GM12878 (cell line): ENCODE measurements around the gene CD68. TPM values are rescaled to one million over a fixed set of nuclear protein-coding genes. Genes with fewer than 3 reads are reported as not detected.

ENCODE experiments used
- ATAC-seq: fragments of 200-7000 bp; cut with Tn5 transposase; 3 replicates; pipeline ENCODE4 v1.9.1; 2020; ENCODE audit warnings: mild to moderate bottlenecking, moderate library complexity
- BruUV-seq: library from RNA; stranded (reverse); fragments of 400-500 nt; replicated peaks from 2 replicates; lab custom pipeline; 2021; lab: Mats Ljungman, UMichigan
- CTCF ChIA-PET: fragments of 300-600 bp; sonication (Branson Sonifier 250); formaldehyde crosslinking; extraction: SDS; loops from one replicate; lab custom pipeline; 2021; ENCODE audit warnings: inconsistent platforms; lab: Yijun Ruan, JAX
- POLR2A ChIA-PET: fragments of 350-600 bp; formaldehyde crosslinking; extraction: SDS; loops from one replicate; lab custom pipeline; 2021; ENCODE audit warnings: inconsistent platforms; lab: Charles Lee
- RAD21 ChIA-PET: fragments of 300-600 bp; sonication (Branson Sonifier 250); formaldehyde crosslinking; loops from one replicate; lab custom pipeline; 2023; ENCODE audit warnings: antibody characterized with exemption; ENCODE audit not compliant: unreplicated experiment; lab: Charles Lee
- SMC1A ChIA-PET: fragments of 300-600 bp; sonication (Branson Sonifier 250); formaldehyde crosslinking; loops from one replicate; lab custom pipeline; 2023; ENCODE audit not compliant: unreplicated experiment, uncharacterized antibody; lab: Charles Lee
- DNase-seq: peaks from one replicate; pipeline ENCODE4 v3.0.0-alpha.2; 2011; ENCODE audit warnings: low read depth, low spot score
- FAIRE-seq: peaks from 3 replicates; lab custom pipeline; 2011; peaks lifted over from hg19 to GRCh38; lab: Jason Lieb, UNC
- H2AFZ ChIP-seq: 2 replicates; pipeline ENCODE4 v1.6.0; 2011; ENCODE audit warnings: low read depth, low read length, control low read depth; ENCODE audit not compliant: control insufficient read depth
- H3K27ac ChIP-seq: 2 replicates; pipeline ENCODE4 v1.5.1; 2011; ENCODE audit warnings: control low read depth; ENCODE audit not compliant: control insufficient read depth, insufficient read depth
- H3K27me3 ChIP-seq, 2 experiments: replicated peaks in 1 of 2; 2 replicates each; pipeline versions ENCODE4 v1.6.0 to v1.6.1; 2011; ENCODE audit warnings: low read length in 1 of 2; ENCODE audit not compliant: control insufficient read depth in 2 of 2, insufficient read depth in 2 of 2
- H3K36me3 ChIP-seq, 2 experiments: 2 replicates each; pipeline ENCODE4 v1.5.1; 2011; ENCODE audit warnings: low read length in 1 of 2; ENCODE audit not compliant: control insufficient read depth in 2 of 2, insufficient read depth in 2 of 2
- H3K4me1 ChIP-seq: 2 replicates; pipeline ENCODE4 v1.6.1; 2011; ENCODE audit warnings: mild to moderate bottlenecking, low read length, moderate library complexity, mixed read lengths; ENCODE audit not compliant: control insufficient read depth, insufficient read depth
- H3K4me2 ChIP-seq: 2 replicates; pipeline ENCODE4 v1.6.0; 2011; ENCODE audit warnings: control low read depth; ENCODE audit not compliant: control insufficient read depth, insufficient read depth
- H3K4me3 ChIP-seq: fragments of 200-600 bp; sonication (generic); 2 replicates; pipeline ENCODE4 v1.5.1; 2016
- H3K79me2 ChIP-seq: 2 replicates; pipeline ENCODE4 v1.6.0; 2011; ENCODE audit warnings: low read length; ENCODE audit not compliant: control insufficient read depth, insufficient read depth
- H3K9ac ChIP-seq: 2 replicates; pipeline ENCODE4 v1.8.0; 2011; ENCODE audit warnings: low read length, control low read depth, mixed read lengths; ENCODE audit not compliant: control insufficient read depth, insufficient read depth
- H3K9me3 ChIP-seq: replicated peaks from 3 replicates; pipeline ENCODE4 v1.5.1; 2011; ENCODE audit warnings: mild to moderate bottlenecking, low read length; ENCODE audit not compliant: control insufficient read depth, insufficient read depth
- H4K20me1 ChIP-seq: 2 replicates; pipeline ENCODE4 v1.6.0; 2011; ENCODE audit not compliant: control insufficient read depth, insufficient read depth
- BCL11A ChIP-seq: IDR thresholded peaks from 2 replicates; pipeline ENCODE4 v1.6.1; 2011; ENCODE audit warnings: low read depth, low read length
- BHLHE40 ChIP-seq, 2 experiments: fragments of 450-650 bp in 1 of 2; IDR thresholded peaks; 2 replicates each; pipeline ENCODE4 v1.6.1; 2011 to 2017; ENCODE audit warnings: low read depth in 2 of 2, borderline replicate concordance in 1 of 2, improper control_type of control experiment in 1 of 2, low read length in 1 of 2, mild to moderate bottlenecking in 1 of 2
- GATAD2B ChIP-seq: fragments of 450-650 bp; conservative IDR thresholded peaks from 2 replicates; pipeline ENCODE4 v1.6.1; 2017; ENCODE audit warnings: low read depth, mild to moderate bottlenecking, moderate library complexity
- KAT2A ChIP-seq: conservative IDR thresholded peaks from 2 replicates; pipeline ENCODE4 v1.6.1; 2011; ENCODE audit warnings: low read depth, low read length; ENCODE audit not compliant: control insufficient read depth
- NR2C2 ChIP-seq: IDR thresholded peaks from 2 replicates; pipeline ENCODE4 v1.6.1; 2011; ENCODE audit warnings: borderline replicate concordance, low read depth; ENCODE audit not compliant: control insufficient read depth, insufficient read length
- NR2F1 ChIP-seq: fragments of 450-650 bp; conservative IDR thresholded peaks from 2 replicates; pipeline ENCODE4 v1.6.1; 2017; ENCODE audit warnings: mild to moderate bottlenecking
- RBBP5 ChIP-seq: fragments of 200-600 bp; sonication (generic); conservative IDR thresholded peaks from 2 replicates; pipeline ENCODE4 v1.6.1; 2016
- SMARCA5 ChIP-seq: fragments of 450-650 bp; IDR thresholded peaks from 2 replicates; pipeline ENCODE4 v1.6.1; 2017; ENCODE audit warnings: mild to moderate bottlenecking
- ZBTB40 ChIP-seq: fragments of 450-650 bp; IDR thresholded peaks from 2 replicates; pipeline ENCODE4 v1.6.1; 2016; ENCODE audit warnings: mild to moderate bottlenecking, moderate library complexity, borderline replicate concordance
- ZNF217 ChIP-seq: fragments of 450-650 bp; IDR thresholded peaks from 2 replicates; pipeline ENCODE4 v1.6.1; 2017; ENCODE audit warnings: antibody characterized with exemption, mild to moderate bottlenecking
- ZNF687 ChIP-seq: fragments of 450-650 bp; IDR thresholded peaks from 2 replicates; pipeline ENCODE4 v1.6.1; 2017; ENCODE audit warnings: mild to moderate bottlenecking, moderate library complexity
- WGBS: methylation state at CpG from one replicate; pipeline ENCODE4 v1.1.6; 2016; ENCODE audit warnings: low lambda C conversion rate; ENCODE audit not compliant: insufficient replicate concordance, insufficient coverage; ENCODE audit errors: missing lambda C conversion rate; 5-methylcytosine and 5-hydroxymethylcytosine counted together
- in situ Hi-C: fragments of 300-500 bp; cut with MboI; formaldehyde crosslinking; loops from 9 replicates; pipeline ENCODE4 v1.14.3; 2018; ENCODE audit warnings: mixed read lengths
- intact Hi-C: fragments of 100-400 bp; cut with micrococcal nuclease; formaldehyde crosslinking; loops from one replicate; pipeline ENCODE4 v1.14.2; 2022; ENCODE audit not compliant: unreplicated experiment
- polyA plus RNA-seq, 11 experiments: library from polyadenylated mRNA; depleted of rRNA in 4 of 11; unstranded in 6 of 11; stranded (reverse) in 5 of 11; fragments of >200 nt; fragmentation: Nextera tagmentation in 4 of 11; fragmentation: Illumina TruSeq in 1 of 11; extraction: Ambion mirVana in 4 of 11; extraction: Trizol in 1 of 11; gene quantifications; 1 replicate in 1 of 11; 2 replicates in 10 of 11; pipeline versions ENCODE4 v1.2.1 to v1.2.3, GENCODE V29; 2011 to 2016; ENCODE audit warnings: inconsistent platforms in 2 of 11, missing spikeins in 2 of 11, low read depth in 1 of 11
- total RNA-seq, 4 experiments: library from RNA; depleted of rRNA in 3 of 4; stranded (reverse); fragments of >200 nt in 3 of 4; fragmentation: Illumina TruSeq in 1 of 4; extraction: Trizol in 1 of 4; gene quantifications; 2 replicates each; pipeline versions ENCODE4 v1.2.1 to v1.2.3, GENCODE V29; 2013 to 2021

The CD68 gene
- total and polyA plus RNA-seq, 10 of the 15 experiments (the other 5 are each of a cell fraction or from before 2014, with no cell fraction given): 2.6 to 6.9 (median 3.8) TPM

- DNase-seq (no peak), ATAC-seq (no peak), FAIRE-seq (no peak)
- intact Hi-C loops (no loop called here), in situ Hi-C loops (loop anchor here (25.0 kb wide), 1 partner anchor 518 kb away; the partner anchor contains the start of genes SLC16A11 and SLC16A13)
- POLR2A ChIA-PET: interaction anchor here (0.7 to 1.0 kb wide), 2 partner anchors 24 to 35 kb away, joined by 3 to 7 read pairs; no protein-coding TSS in a partner anchor
- Histone ChIP-seq H3K36me3 (no peaks in the 10 kb centered on the region), H3K79me2 (no peaks in the 10 kb centered on the region; the same call in none of the 2 replicates), H3K4me1 (peaks cover 47% of the 10 kb centered on the region), H3K4me2 (no peak overlapping the region), H3K9ac (no peak overlapping the region), H3K4me3 (no peak overlapping the region), H4K20me1 (no peaks in the 10 kb centered on the region), H3K9me3 (no peaks in the 10 kb centered on the region), H3K27me3 (no peaks in the 10 kb centered on the region), H2AFZ (no peak overlapping the region), H3K27ac (no peak overlapping the region)
- SMC1A ChIA-PET: interaction anchor here (0.6 kb wide), 1 partner anchor 28 kb away, joined by 4 read pairs; no protein-coding TSS in a partner anchor
- RAD21 ChIA-PET: no interaction called here
- no TSS peak for BruUV-seq
- WGBS: 58% methylated on average over 10 of the region's 10 CpGs
- no peak for TF ChIP-seq ZNF217
- no peak for TF ChIP-seq ZNF687
- no peak for TF ChIP-seq GATAD2B
- TF ChIP-seq SMARCA5: no peak
- TF ChIP-seq NR2F1: no peak
- TF ChIP-seq BHLHE40 (IDR thresholded peaks at IDR 0.05; ENCODE audit: borderline replicate concordance in 1 of 2, low read depth in 2 of 2, low read length in 1 of 2): no peak
- no peak for TF ChIP-seq NR2C2
- TF ChIP-seq BCL11A: no peak
- TF ChIP-seq ZBTB40: no peak
- no peak for TF ChIP-seq RBBP5
- TF ChIP-seq KAT2A: no peak
- CTCF ChIA-PET: interaction anchor here (0.8 to 4.2 kb wide), 3 partner anchors 40 to 200 kb away, joined by 3 to 17 read pairs (median 4); partner anchors contain the start of gene TMEM95
Measured at GRCh38 chr17:7555320-7555948, 24.0 kb upstream of the CD68 start.
